Erythroblast (primary cell): ENCODE results near the gene CFAP77.

Experiments
- GATA1 ChIP-seq: IDR thresholded peaks from 2 replicates; pipeline ENCODE4 v1.6.1; 2011; ENCODE audit warnings: low read depth, mild to moderate bottlenecking, control low read depth, low read length, moderate library complexity
- POLR2A ChIP-seq: IDR thresholded peaks from 2 replicates; pipeline ENCODE4 v1.6.1; 2011; ENCODE audit warnings: mild to moderate bottlenecking, low read length

- TF ChIP-seq POLR2A, result no peak
- no peak for TF ChIP-seq GATA1
Observed at GRCh38 chr9:132447346-132447745, 37.3 kb downstream of the CFAP77 start.
